Islet precursor cell (in vitro differentiated cells): ENCODE data around the gene MMP10.
A peak's percentile ranks its signal among the peaks of the same experiment; 100 is the strongest.

ENCODE experiments used
- DNase-seq: peaks from one replicate; pipeline ENCODE4 v3.0.0-alpha.2; 2018

MMP10 gene

DNA sequence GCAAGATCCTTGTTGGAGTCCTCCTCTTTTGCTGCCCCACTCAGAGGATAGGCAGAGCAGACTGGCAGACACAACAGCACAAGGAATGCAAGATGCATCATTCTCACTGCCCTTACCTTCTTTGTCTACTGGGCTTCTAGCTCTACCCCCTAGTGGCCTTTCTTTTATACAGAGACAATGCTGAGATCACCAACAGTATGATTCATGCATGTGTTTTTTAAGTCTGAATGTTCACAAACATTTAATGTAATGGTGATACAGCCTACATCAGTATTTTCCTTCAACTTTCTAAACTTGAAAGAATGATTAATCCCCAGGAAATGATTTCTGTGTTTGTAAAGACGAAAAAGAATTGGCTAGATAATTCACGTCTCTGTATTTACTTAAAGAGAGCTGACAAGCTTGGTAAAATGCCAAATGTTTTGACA is at the start of gene MMP10:
TSS of gene MMP10 (minus strand) at position 138 of the 428 bp plus-strand sequence. CDS start at position 101, 37 bp downstream.
- DNase-seq, result peak; percentile 70

DNA sequence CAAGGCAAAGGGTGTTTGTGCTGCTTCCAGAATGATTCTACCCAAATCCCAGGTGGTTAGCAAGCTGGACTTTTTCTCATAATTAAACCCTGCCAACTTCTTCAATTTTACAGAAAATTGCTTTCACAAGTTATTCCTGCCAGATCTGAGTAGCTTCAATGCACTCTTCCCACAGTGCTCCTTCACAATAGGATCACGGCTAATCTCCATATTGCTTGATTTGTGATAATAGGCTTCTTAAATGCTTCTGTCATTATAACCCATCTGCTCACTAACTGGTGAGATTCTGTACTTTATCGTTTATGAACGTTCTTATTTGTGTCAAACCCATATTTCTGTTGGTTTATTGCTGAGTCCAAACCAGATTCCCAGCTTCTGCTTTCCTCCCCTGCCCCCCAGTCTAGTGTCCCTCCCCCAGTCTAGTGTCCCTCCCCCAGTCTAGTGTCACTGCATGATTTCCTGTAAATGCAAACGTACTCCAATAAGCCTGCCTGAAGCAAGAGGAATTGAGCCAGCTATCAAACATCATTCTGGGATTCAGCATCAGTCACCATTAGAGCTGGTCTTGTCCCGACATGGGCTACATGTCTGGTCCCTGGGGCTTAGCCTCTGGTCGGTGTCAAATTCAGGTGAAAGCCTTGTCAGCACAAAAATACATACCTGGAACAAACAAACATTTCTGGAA is 49.0 kb upstream of the MMP10 start:
- DNase-seq, result no peak

DNA sequence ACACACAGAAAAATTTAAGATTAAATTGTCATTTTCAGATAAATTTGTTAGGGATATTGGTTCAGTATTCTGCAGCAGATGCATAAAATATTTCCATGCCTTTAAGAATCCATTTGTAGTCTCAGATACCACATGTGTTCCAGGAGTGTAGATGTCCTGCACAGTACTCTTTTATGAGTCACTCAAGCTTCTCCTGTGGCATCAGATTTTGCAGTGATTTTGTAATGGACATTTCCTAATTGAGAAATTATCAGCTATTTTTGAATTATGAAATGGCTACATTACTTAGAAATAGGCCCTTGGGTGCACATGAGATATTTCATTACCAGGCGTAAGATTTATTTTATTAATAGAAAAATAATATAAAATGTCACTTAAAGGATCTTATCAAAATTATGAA is 44.1 kb upstream of the MMP10 start:
- DNase-seq, result no peak

DNA sequence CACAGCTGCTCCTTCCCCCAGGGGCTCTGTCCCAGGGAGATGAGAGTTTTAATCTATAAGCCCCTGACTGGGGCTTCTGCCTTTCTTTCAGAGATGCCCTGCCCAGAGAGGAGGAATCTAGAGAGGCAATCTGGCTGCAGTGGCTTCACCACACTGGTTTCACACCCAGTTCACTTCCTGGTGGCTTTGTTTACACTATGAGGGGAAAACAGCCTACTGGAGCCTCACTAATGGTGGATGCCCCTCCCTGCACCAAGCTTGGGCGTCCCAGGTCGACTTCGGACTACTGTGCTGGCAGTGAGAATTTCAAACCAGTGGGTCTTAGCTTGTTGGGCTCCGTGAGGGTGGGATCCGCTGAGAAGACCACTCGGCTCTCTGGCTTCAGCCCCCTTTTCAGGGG is 39.1 kb upstream of the MMP10 start:
- DNase-seq, result no peak

DNA sequence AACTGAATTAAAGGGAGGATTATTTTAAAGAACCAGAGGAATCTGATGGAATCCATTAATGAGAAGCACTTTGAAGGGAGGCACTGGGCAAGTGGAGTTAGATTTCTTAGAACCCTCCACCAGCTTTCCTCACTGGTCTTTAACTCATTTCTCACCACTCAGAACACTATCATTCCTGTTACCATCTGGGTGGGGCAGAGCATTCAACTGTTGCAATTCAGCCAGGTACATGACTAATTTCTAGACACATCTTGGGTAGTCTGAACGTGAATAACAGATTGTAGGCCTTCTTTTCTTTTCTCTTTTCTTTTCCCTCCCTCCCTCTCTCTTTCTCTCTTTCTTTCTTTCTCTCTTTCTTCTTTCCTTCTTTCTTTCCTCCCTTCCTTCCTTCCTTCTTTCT is 33.1 kb upstream of the MMP10 start:
- no peak for DNase-seq

DNA sequence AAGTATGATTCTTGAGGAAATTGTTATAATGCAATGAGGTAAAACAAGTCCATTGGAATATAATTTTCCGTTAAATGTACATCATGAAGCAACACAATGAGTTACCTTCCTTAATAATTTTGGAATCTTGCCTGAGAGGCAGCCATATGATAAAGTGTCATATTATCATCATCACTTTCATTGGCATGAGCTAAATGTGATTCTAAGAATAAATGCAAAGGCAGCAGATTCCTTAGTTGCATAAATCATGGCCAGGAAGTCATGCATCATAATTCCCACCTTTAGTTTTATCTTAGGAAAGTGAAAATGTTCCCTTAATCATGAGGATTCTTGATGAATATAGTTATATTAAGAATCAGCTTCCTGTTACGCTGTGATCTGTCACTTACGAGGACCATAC is 31.8 kb upstream of the MMP10 start:
- DNase-seq, result no peak

DNA sequence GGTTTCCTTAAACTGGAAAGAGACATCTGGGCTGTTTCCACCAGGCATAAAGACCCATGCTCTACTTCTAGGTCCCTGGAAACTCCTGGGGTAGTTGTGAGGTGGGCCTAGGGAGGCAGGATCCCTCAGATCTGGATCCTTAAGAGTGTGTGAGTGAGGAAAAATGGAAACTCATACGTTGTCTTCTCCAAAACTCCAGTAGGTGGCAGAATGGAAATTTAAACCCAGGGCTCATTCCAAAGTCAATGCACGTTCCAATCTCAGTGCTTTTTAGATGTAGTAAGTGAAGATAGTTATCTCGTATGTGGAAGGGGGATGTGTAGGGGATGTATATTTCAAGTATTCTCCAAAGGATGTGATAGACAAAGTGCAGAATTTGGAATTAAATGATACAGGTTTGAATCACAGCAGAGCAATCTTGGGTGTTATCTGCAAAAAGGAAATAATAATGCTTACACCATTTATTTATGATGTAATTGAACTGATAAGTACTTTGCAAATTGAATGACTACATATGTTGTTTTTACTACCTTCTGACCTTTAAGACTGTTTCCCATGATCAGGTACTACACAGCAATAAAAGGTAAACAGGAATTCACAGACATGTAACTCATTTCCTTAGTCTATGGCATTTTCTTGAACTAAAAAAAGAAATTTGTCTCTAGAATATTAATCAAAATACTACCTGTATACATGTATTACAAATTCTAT is 30.7 kb upstream of the MMP10 start:
- no peak for DNase-seq

DNA sequence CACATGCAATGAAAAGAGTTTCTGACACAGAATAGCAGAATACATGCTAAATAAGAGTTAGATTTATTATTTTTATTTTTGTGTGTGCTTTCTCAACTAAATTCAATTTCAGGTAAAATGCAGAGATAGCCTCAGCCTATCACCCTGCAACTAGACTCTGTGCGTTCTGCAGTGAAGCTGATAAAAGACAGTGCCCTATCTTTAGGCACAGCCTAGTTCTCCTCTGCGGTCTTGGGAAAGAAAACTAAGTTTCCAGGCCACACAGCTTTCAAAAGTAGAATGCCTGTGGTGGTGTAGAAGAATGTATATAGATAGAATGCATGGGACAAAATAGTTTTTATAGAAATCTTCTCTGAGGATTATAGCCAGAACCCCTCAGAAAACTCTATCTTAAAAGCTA is 29.5 kb upstream of the MMP10 start:
- DNase-seq, result no peak

DNA sequence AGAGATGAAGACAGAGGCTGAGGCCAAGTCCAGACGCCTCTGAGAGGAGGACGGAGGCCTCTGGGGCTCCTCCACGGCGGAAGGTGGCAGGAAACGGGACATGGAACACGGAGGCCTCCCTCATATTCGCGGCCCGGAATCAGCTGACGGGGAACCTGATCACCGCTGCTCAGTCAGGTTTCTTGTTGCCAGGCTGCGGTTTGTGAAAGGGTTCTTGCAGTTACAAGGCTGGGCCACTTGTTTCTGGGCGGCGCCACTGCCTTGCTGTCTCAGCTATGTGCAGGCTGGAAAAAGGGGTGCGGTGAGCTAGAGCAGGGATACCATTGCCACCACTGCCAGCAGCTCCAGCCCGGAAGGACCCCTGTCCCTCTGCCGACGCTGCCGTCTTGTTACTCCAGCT is 27.5 kb upstream of the MMP10 start:
- DNase-seq, result peak; percentile 88

DNA sequence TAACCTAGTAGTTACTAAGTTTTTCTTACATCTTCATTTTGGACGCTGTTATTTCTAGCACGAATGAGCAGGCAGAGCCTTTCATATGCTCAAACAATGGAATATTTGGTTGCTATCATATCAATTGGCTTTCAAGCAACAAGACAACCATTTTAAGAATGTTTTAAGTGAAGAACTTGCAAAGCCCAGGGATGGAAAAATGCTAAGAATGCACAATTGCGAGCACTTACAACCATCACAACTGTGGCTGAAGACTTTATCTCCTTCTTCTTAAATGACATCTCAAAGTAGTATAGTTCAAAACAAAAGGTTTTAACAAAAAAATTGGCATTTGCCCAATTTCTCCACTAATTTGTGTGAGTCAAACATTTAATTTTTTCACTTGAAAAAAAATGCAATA is 25.9 kb upstream of the MMP10 start:
- DNase-seq, result no peak

DNA sequence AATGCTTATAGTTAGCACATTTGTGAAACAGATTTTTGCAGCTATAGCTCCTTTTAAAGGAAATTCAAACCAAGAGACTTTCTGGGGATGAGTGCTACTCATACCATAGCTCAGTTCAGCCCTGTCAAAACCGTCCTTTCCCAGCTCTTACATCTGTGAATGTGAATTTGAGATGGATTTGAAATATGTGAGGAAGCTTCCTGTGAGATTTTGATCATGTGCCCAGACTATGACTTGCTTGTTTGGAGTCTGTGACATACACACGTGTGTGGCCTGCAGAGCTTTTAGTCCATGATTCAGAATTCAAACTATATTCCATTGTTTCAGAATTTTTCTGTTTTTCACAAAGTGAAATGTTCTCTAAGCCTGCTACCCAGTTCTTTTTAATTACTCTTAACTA is 21.9 kb upstream of the MMP10 start:
- no peak for DNase-seq

DNA sequence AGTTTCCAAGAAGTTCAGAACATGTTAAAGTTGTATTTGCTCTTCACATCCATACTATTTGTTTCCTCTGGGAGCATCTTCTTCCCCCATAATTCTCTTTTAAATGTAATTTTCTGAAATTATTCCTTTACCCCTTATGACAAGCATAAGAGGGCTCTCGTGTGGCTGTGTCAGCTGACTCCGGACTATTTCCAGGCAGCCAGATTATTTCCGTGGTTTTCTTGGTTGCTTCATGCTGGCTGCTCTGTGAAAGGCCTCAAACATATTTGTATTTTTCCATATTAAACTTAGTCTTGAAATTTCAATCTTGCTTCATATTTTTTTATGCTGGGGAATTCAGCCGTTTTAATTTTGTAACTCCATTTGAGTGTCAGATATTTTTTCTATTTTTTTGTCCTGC is 20.3 kb upstream of the MMP10 start:
- no peak for DNase-seq

DNA sequence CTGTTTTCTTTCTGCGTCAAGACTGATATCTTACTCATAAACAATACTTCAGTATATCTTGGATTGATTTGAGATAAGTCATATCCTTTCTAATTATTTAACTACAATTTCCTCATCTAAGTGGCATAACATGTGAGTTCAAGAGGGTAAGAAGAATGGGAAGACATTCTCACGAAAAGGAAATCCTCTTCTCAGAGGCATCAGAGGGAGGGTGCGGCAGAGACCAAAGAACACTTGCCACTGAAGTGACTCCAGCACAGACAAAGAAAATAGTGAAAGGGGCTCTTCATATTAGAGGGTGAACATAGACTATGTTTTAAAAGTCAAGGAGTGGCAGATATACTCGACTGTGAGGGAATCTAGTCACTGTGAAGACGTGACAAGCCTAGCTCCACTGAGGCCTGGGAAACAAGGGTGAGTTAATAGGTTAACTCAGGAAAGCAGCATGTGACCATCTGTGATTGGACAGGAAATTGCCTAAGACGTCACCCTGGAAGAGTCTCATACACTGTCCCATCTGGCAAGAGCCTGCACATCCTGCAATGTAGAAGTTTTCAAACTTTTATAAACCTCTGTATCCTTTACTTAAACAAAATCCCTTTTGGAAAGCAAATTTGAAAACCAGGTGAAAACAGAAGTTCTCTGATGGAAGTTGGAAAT is 19.4 kb upstream of the MMP10 start:
- DNase-seq, result no peak

DNA sequence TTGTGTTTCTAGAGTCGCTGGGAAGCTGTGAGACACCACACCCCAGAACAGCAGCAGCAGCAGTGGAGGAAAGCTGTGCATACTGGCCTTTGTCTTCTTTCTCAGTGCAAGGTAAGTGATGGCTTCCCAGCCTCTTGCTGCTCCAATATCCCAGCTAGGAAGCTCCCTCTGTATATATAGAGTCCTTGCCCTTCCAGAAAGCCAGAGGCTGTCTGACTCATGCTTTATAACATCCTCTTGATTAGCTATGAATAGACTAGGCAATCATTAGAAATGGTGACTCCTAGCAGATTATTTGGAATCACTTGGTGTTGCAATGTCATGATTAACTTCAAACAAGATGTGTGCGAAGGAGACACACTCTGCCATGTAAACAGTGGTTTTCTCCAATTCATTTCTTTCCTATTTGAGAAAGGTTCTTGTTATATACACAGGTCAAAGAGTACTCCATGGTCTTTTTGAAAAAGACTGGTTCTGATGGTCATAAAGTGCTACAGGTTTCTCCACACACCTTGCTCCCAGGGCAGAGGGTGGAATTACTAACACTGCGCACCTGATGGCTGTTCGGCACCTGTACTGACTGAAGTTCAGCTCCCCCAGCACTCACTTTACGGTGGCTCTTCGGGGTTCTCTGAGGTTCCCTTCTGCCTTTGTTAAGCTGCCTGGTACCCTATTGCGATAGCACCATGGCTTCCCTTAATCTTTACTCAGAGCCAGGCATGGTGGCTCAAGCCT is 17.8 kb upstream of the MMP10 start, which contains the start of gene MMP1:
TSS of gene MMP1 (minus strand) at position 149 of the 735 bp plus-strand sequence. CDS start at position 81, 68 bp downstream.
- no peak for DNase-seq

DNA sequence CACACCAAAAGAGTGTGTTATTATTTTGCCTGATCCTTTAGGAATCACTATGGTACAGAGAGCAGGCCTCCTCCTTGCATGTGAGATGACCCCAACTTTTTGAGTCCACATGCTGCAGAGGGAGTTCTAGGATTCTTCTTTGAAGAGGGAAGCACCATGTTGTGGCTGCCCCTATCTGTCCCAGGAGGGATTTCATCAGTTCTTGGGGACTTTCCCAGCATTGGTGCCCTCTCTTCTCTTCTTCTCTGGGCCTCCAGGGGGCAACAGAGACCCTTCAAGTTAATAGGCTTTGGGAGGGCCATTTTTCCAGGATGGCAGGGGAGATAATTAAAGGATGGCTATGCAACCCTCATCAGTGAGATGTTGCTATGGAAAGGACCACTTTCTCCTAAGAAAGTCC is 14.0 kb upstream of the MMP10 start:
- DNase-seq, result peak; percentile 64

DNA sequence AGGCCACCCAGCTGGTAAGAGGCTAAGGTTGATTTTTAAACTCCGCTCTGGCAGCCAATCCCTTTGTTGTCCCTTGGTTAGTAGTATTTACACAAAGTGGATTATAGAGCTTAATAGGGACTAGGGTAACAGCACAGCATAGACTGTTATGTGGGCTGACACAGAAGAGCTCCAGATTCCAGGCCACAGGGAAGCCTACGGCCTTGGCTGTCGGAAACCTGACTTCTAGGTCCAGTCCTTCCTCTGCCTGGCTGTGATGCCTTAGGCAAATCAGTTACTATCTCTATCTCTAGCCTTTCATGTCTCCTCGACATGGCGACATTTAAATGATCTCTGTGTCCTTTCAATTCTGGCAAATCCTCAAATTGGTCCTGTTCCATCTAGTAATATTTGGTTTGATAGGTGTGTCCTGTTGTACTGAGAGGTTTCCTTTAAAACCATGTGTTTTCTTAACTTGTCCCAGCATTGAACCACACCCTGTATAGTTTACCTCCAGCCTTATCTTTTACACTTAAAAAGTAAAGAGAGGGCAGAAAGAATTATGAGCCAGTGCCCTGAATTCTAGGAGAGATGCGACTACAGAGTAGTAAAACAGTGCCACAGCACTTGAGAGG is 13.4 kb upstream of the MMP10 start:
- DNase-seq, result peak; percentile 59

DNA sequence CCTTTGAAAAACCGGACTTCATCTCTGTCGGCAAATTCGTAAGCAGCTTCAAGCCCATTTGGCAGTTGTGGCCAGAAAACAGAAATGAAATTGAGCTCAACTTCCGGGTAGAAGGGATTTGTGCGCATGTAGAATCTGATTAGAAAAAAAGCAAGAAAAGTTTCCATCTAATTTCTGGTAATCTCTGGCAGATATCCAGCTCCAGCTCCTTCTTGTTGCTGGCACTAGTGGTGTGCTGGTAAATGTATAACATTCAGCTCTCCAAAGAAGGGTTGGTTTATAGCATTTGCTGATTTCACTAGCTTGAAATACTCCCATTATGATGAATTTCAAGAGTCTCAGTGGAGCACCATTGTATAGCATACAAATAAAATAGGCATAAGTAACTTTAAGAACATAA is 12.2 kb upstream of the MMP10 start:
- no peak for DNase-seq

DNA sequence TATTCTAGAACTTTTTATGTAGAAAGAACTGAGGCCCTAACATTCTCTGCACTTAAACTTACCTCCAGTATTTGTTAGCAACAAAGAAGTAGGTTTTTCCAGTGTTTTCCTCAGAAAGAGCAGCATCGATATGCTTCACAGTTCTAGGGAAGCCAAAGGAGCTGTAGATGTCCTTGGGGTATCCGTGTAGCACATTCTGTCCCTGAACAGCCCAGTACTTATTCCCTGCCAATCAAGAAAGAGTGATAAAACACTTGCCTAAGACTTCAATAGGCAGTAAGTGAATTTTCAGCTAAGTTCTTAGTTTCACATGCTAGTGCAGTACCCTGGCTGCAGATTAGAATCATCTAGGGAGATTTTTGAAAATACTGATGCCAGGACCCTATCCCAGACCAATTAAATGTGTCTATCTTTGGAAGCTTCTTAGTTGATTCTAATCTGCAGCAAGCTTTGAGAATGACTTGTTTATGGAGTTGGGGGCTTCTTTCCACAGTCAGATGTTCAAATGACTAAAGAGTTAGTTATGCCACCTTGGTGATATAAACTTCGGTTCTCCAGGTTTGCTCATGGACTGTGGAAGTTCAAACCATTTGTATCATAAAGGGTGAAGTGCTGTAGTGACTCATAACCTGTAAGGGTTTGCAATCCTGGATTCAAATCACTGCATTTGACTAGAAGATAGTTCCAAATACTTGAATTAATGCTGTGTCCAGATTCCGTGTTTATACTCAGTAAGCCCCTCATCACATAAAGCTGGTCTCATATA is 11.0 kb upstream of the MMP10 start:
- no peak for DNase-seq

DNA sequence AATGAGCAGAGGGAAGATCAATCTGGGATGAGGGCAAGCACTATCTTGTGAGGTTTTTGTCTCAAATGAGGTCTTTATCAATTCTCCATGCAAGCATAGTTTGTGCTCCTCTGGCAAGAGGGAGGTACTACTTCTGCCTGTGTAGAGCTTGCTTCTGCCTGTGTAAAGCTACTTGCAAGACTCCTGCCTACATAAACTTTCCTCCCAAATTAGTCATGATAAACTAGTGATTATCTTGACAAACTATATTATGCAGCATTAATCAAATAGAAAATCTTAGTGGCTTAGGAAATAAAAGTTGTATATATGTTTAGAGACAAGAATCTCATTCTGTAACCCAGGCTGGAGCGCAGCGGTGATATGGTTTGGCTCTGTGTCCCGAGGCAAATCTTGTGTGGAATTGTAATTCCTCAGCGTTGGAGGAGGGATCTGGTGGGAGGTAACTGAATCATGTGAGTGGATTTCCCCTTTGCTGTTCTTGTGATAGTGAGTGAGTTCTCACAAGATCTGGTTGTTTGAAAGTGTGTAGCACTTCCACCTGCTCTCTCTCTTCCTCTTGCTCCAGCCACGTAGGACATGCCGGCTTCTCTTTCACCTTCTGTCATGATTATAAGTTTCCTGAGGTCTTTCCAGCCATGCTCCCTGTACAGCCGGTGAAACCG is 8.0 kb upstream of the MMP10 start:
- DNase-seq, result no peak

DNA sequence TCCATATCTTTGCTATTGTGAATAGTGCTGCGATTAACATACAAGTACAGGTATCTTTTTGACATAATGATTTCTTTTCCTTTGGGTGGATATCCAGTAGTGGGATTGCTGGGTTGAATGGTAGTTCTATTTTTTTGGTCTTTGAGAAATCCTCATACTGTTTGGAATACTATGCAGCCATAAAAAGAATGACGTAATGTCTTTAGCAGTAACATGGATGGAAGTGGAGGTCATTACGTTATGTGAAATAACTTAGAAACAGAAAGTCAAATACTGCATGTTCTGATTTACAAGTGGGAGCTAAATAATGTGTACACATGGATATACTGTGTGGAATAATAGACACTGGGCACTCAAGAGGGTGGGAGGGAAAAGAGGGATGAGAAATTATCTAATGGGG is 4.0 kb upstream of the MMP10 start:
- DNase-seq, result no peak

DNA sequence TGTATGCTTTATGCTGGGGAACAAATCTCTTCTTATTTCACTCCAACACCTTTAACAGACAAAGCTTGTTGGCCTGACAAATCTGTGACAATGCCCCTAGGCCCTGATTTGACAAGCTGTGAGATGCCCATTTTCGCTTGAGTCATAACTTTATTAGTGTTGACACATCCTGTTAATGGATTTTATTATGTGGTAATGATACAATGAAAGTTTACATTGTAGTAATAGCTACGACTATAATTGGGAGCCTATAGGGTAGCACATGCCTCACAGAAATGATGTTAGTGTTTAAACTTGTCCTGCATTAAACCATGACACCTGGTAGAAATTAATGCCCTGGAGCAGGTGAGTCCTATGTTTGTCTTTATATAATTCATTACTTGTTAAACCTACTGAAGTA is 3.3 kb upstream of the MMP10 start:
- no peak for DNase-seq

DNA sequence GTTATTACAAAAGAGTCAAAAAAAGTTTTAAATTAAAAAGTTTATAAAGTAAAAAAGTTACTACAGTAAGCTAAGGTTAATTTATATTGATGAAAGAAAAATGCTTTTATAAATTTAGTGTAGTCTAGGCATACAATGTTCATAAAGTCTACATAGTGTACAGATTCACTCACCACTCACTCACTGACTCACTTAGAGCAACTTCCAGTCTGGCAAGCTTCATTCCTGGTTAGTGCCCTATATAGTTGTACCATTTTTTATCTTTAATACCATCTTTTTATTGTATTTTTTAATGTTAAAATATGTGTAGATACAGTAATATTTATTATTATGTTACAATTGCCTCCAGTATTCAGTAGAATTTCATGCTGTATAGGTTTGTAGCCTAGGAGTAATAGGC is 2.6 kb upstream of the MMP10 start:
- no peak for DNase-seq
